HG03460 (cell line): Measurements from ENCODE around the gene PGBD5.

Experiments
- ATAC-seq: cut with Tn5 transposase; IDR thresholded peaks from one replicate; pipeline ENCODE4 v1.9.1; 2021; ENCODE audit not compliant: unreplicated experiment

The PGBD5 gene

GRCh38 chr1:230265200-230266115 is 160.7 kb downstream of the PGBD5 start:
- ATAC-seq: no peak
